Measurements from ENCODE around the gene SLCO3A1. TPM values are rescaled to one million over a fixed set of nuclear protein-coding genes. Genes with fewer than 3 reads are reported as not detected.

Gene SLCO3A1
- total and polyA plus RNA-seq, 2 donors (not counting 1 experiment from before 2014, with no cell fraction given): 8.1 to 16.8 TPM

GRCh38 chr15:91881569-91882297 is 28.2 kb downstream of the SLCO3A1 start:
- Histone ChIP-seq H3K4me1 (ENCODE audit: control insufficient read depth, extremely low read depth, insufficient read depth, low read length) (peaks cover 12% of the 10 kb centered on the region), H3K4me2 (ENCODE audit: extremely low read depth, insufficient read depth, low read length) (no peak overlapping the region), H3K4me3 (replicated peaks in 1 of 4; ENCODE audit: control extremely low read depth in 1 of 4, insufficient read depth in 1 of 4, low read depth in 3 of 4, low read length in 4 of 4) (no peak overlapping the region), H4K20me1 (ENCODE audit: control insufficient read depth, extremely low read depth, insufficient read depth, low read length) (no peaks in the 10 kb centered on the region), H3K27me3 (ENCODE audit: control insufficient read depth, insufficient read depth, low read length) (no peaks in the 10 kb centered on the region), H3K79me2 (ENCODE audit: control insufficient read depth, insufficient read depth, low read length) (no peaks in the 10 kb centered on the region), H3K9me3 (ENCODE audit: control insufficient read depth, insufficient read depth, low read depth, low read length) (no peaks in the 10 kb centered on the region), H3K36me3 (ENCODE audit: control insufficient read depth, insufficient read depth, low read length) (no peaks in the 10 kb centered on the region), H3K27ac (ENCODE audit: insufficient read depth, low read length) (no peak overlapping the region), H3K9ac (ENCODE audit: insufficient read depth, low read length) (no peak overlapping the region), H2AFZ (ENCODE audit: low read length) (no peak overlapping the region)
- DNase-seq (ENCODE audit: low read depth in 2 of 2): no peak
- TF ChIP-seq CTCF (conservative IDR thresholded peaks at IDR 0.05 in 1 of 2, IDR thresholded peaks at IDR 0.05 in 1 of 2; ENCODE audit: low read depth in 1 of 2, low read length in 2 of 2) (no peak), EZH2 (IDR thresholded peaks at IDR 0.05; ENCODE audit: low read length, missing control alignments) (no peak)

- H3K79me2 ChIP-seq (ENCODE audit: control insufficient read depth, insufficient read depth, low read length): no peaks in the 10 kb centered on the region
- peak; percentile 17 to 49 for DNase-seq (ENCODE audit: low read depth in 2 of 2)
- TF ChIP-seq CTCF (conservative IDR thresholded peaks at IDR 0.05 in 1 of 2, IDR thresholded peaks at IDR 0.05 in 1 of 2; ENCODE audit: low read depth in 1 of 2, low read length in 2 of 2) (no peak), EZH2 (IDR thresholded peaks at IDR 0.05; ENCODE audit: low read length, missing control alignments) (no peak)
Observed at GRCh38 chr15:91882858-91883586, 29.5 kb downstream of the SLCO3A1 start.

GRCh38 chr15:91884606-91885005 is 31.1 kb downstream of the SLCO3A1 start:
- Histone ChIP-seq H3K4me2 (ENCODE audit: extremely low read depth, insufficient read depth, low read length) (peak overlapping the region; percentile 21), H3K27ac (ENCODE audit: insufficient read depth, low read length) (no peak overlapping the region), H3K9me3 (ENCODE audit: control insufficient read depth, insufficient read depth, low read depth, low read length) (no peaks in the 10 kb centered on the region), H2AFZ (ENCODE audit: low read length) (no peak overlapping the region), H3K27me3 (ENCODE audit: control insufficient read depth, insufficient read depth, low read length) (no peaks in the 10 kb centered on the region), H3K36me3 (ENCODE audit: control insufficient read depth, insufficient read depth, low read length) (no peaks in the 10 kb centered on the region), H4K20me1 (ENCODE audit: control insufficient read depth, extremely low read depth, insufficient read depth, low read length) (no peaks in the 10 kb centered on the region), H3K4me3 (replicated peaks in 1 of 4; ENCODE audit: control extremely low read depth in 1 of 4, insufficient read depth in 1 of 4, low read depth in 3 of 4, low read length in 4 of 4) (no peak overlapping the region), H3K9ac (ENCODE audit: insufficient read depth, low read length) (no peak overlapping the region), H3K79me2 (ENCODE audit: control insufficient read depth, insufficient read depth, low read length) (no peaks in the 10 kb centered on the region), H3K4me1 (ENCODE audit: control insufficient read depth, extremely low read depth, insufficient read depth, low read length) (peaks cover 15% of the 10 kb centered on the region)
- peak; percentile 9 to 46 for DNase-seq (ENCODE audit: low read depth in 2 of 2)
- TF ChIP-seq CTCF (conservative IDR thresholded peaks at IDR 0.05 in 1 of 2, IDR thresholded peaks at IDR 0.05 in 1 of 2; ENCODE audit: low read depth in 1 of 2, low read length in 2 of 2) (no peak), EZH2 (IDR thresholded peaks at IDR 0.05; ENCODE audit: low read length, missing control alignments) (no peak)

More at GRCh38 chr15:91882858-91883586, 29.5 kb downstream of the SLCO3A1 start:
- Histone ChIP-seq H4K20me1 (ENCODE audit: control insufficient read depth, extremely low read depth, insufficient read depth, low read length) (no peaks in the 10 kb centered on the region), H3K4me1 (ENCODE audit: control insufficient read depth, extremely low read depth, insufficient read depth, low read length) (peaks cover 15% of the 10 kb centered on the region), H3K27ac (ENCODE audit: insufficient read depth, low read length) (no peak overlapping the region), H3K9me3 (ENCODE audit: control insufficient read depth, insufficient read depth, low read depth, low read length) (no peaks in the 10 kb centered on the region), H3K9ac (ENCODE audit: insufficient read depth, low read length) (no peak overlapping the region), H2AFZ (ENCODE audit: low read length) (no peak overlapping the region), H3K36me3 (ENCODE audit: control insufficient read depth, insufficient read depth, low read length) (no peaks in the 10 kb centered on the region), H3K27me3 (ENCODE audit: control insufficient read depth, insufficient read depth, low read length) (no peaks in the 10 kb centered on the region), H3K4me2 (ENCODE audit: extremely low read depth, insufficient read depth, low read length) (peak overlapping the region; percentile 0), H3K4me3 (replicated peaks in 1 of 4; ENCODE audit: control extremely low read depth in 1 of 4, insufficient read depth in 1 of 4, low read depth in 3 of 4, low read length in 4 of 4) (no peak overlapping the region)
